ENCODE data around the gene JUN.

GRCh38 chr1:58765006-58765405, 18.8 kb downstream of the JUN start:
- TF ChIP-seq REST (IDR thresholded peaks at IDR 0.05; ENCODE audit: low read depth, low read length) (no peak), CTCF (IDR thresholded peaks at IDR 0.05) (no peak), FOXM1 (IDR thresholded peaks at IDR 0.05; ENCODE audit: low read depth) (no peak), TAF1 (IDR thresholded peaks at IDR 0.05; ENCODE audit: borderline replicate concordance, low read depth, low read length) (no peak), RFX5 (IDR thresholded peaks at IDR 0.05; ENCODE audit: low read length) (no peak), CHD2 (IDR thresholded peaks at IDR 0.05; ENCODE audit: low read length, partially characterized antibody) (no peak), POLR2AphosphoS5 (IDR thresholded peaks at IDR 0.05; ENCODE audit: low read depth, low read length) (no peak), NRF1 (IDR thresholded peaks at IDR 0.05; ENCODE audit: low read depth, low read length) (no peak), TCF12 (IDR thresholded peaks at IDR 0.05) (no peak), TEAD4 (IDR thresholded peaks at IDR 0.05; ENCODE audit: borderline replicate concordance, insufficient read depth) (no peak), GABPA (IDR thresholded peaks at IDR 0.05; ENCODE audit: low read depth) (no peak), IRF3 (IDR thresholded peaks at IDR 0.05; ENCODE audit: low read depth, low read length) (no peak), SMC3 (IDR thresholded peaks at IDR 0.05; ENCODE audit: low read depth, low read length) (no peak)

All from SK-N-SH (cell line).